H9 (cell line): ENCODE results near the gene ECSCR. TPM values are rescaled to one million over a fixed set of nuclear protein-coding genes. Genes with fewer than 3 reads are reported as not detected.

Experiments used
- DNase-seq: peaks from one replicate; pipeline ENCODE4 v3.0.0-alpha.2; 2017
- H2AFZ ChIP-seq: one replicate; pipeline ENCODE4 v1.6.1; 2013; ENCODE audit warnings: mild to moderate bottlenecking, low read length, control low read depth, moderate library complexity
- H2AK5ac ChIP-seq: 2 replicates; pipeline ENCODE4 v1.6.1; 2013; ENCODE audit warnings: low read length, control low read depth, mixed read lengths; ENCODE audit not compliant: insufficient read length
- H2BK120ac ChIP-seq: one replicate; pipeline ENCODE4 v1.6.1; 2013; ENCODE audit warnings: low read depth, mild to moderate bottlenecking, low read length, control low read depth, inconsistent platforms; ENCODE audit not compliant: poor library complexity, severe bottlenecking
- H2BK12ac ChIP-seq: 2 replicates; pipeline ENCODE4 v1.6.1; 2013; ENCODE audit warnings: low read length, control low read depth, mixed read lengths, low read depth; ENCODE audit not compliant: insufficient read length
- H2BK15ac ChIP-seq: 2 replicates; pipeline ENCODE4 v1.6.1; 2013; ENCODE audit warnings: low read depth, low read length, control low read depth
- H2BK20ac ChIP-seq: one replicate; pipeline ENCODE4 v1.6.1; 2013; ENCODE audit warnings: low read depth, mild to moderate bottlenecking, low read length, control low read depth, inconsistent platforms; ENCODE audit not compliant: poor library complexity, severe bottlenecking
- H2BK5ac ChIP-seq: 2 replicates; pipeline ENCODE4 v1.6.1; 2013; ENCODE audit warnings: low read length, control low read depth, mixed read lengths; ENCODE audit not compliant: insufficient read length
- H3K14ac ChIP-seq: 2 replicates; pipeline ENCODE4 v1.6.1; 2013; ENCODE audit warnings: low read length, control low read depth; ENCODE audit not compliant: insufficient read depth
- H3K18ac ChIP-seq: 2 replicates; pipeline ENCODE4 v1.6.1; 2013; ENCODE audit warnings: low read depth, mild to moderate bottlenecking, mixed read lengths, low read length, control low read depth; ENCODE audit not compliant: insufficient read length
- H3K23ac ChIP-seq: 2 replicates; pipeline ENCODE4 v1.6.1; 2013; ENCODE audit warnings: low read length, control low read depth, mixed read lengths, low read depth; ENCODE audit not compliant: insufficient read length
- H3K23me2 ChIP-seq: 2 replicates; pipeline ENCODE4 v1.6.1; 2013; ENCODE audit warnings: low read depth, mild to moderate bottlenecking, mixed read lengths, low read length, control low read depth; ENCODE audit not compliant: insufficient read length, poor library complexity, severe bottlenecking
- H3K27ac ChIP-seq: 2 replicates; pipeline ENCODE4 v1.5.1; 2013; ENCODE audit warnings: low read length, control low read depth, mixed read lengths, low read depth; ENCODE audit not compliant: insufficient read length
- H3K27me3 ChIP-seq: 2 replicates; pipeline ENCODE4 v1.6.1; 2013; ENCODE audit warnings: low read length, control low read depth, inconsistent platforms; ENCODE audit not compliant: insufficient read depth
- H3K4ac ChIP-seq: 2 replicates; pipeline ENCODE4 v1.6.1; 2013; ENCODE audit warnings: low read depth, mild to moderate bottlenecking, control low read depth, inconsistent platforms, low read length, moderate library complexity
- H3K4me1 ChIP-seq: 2 replicates; pipeline ENCODE4 v1.6.1; 2013; ENCODE audit warnings: low read length, control low read depth, inconsistent platforms; ENCODE audit not compliant: insufficient read depth
- H3K4me2 ChIP-seq: 2 replicates; pipeline ENCODE4 v1.6.1; 2013; ENCODE audit warnings: low read length, control low read depth, mixed read lengths; ENCODE audit not compliant: insufficient read length, insufficient read depth
- H3K56ac ChIP-seq: 2 replicates; pipeline ENCODE4 v1.6.1; 2013; ENCODE audit warnings: low read depth, mild to moderate bottlenecking, mixed read lengths, low read length, control low read depth; ENCODE audit not compliant: insufficient read length
- H3K79me1 ChIP-seq: 2 replicates; pipeline ENCODE4 v1.6.1; 2013; ENCODE audit warnings: low read depth, mild to moderate bottlenecking, moderate library complexity, low read length, control low read depth, inconsistent platforms; ENCODE audit not compliant: insufficient read depth, poor library complexity, severe bottlenecking
- H3K79me2 ChIP-seq: 2 replicates; pipeline ENCODE4 v1.6.1; 2013; ENCODE audit warnings: low read length, control low read depth, inconsistent platforms; ENCODE audit not compliant: insufficient read depth
- H3K9ac ChIP-seq: 2 replicates; pipeline ENCODE4 v1.6.1; 2013; ENCODE audit warnings: low read length, control low read depth, mixed read lengths; ENCODE audit not compliant: insufficient read length; ENCODE audit errors: extremely low read depth
- H3K9me3 ChIP-seq: one replicate; pipeline ENCODE4 v1.6.1; 2013; ENCODE audit warnings: low read depth, low read length, inconsistent platforms; ENCODE audit not compliant: control insufficient read depth
- H3T11ph ChIP-seq: one replicate; pipeline ENCODE4 v1.6.1; 2013; ENCODE audit warnings: mild to moderate bottlenecking, low read length, control low read depth, inconsistent platforms
- H4K20me1 ChIP-seq: one replicate; pipeline ENCODE4 v1.6.1; 2013; ENCODE audit not compliant: control insufficient read depth, insufficient read length, insufficient read depth
- H4K5ac ChIP-seq: 2 replicates; pipeline ENCODE4 v1.6.1; 2013; ENCODE audit warnings: low read depth, mild to moderate bottlenecking, mixed read lengths, low read length, control low read depth; ENCODE audit not compliant: insufficient read length
- H4K8ac ChIP-seq: replicated peaks from 2 replicates; pipeline ENCODE4 v1.6.1; 2013; ENCODE audit warnings: low read length, control low read depth, mixed read lengths, low read depth; ENCODE audit not compliant: insufficient read length
- H4K91ac ChIP-seq: 2 replicates; pipeline ENCODE4 v1.6.1; 2013; ENCODE audit warnings: low read depth, mild to moderate bottlenecking, moderate library complexity, mixed read lengths, low read length, control low read depth; ENCODE audit not compliant: insufficient read length
- H3K27ac Mint-ChIP-seq, 3 experiments: 2 replicates in 2 of 3; 3 replicates in 1 of 3; pipeline ENCODE4 v1.8.0; 2020 to 2021; ENCODE audit warnings: mixed read lengths in 3 of 3, mild to moderate bottlenecking in 1 of 3, moderate library complexity in 1 of 3
- H3K27me3 Mint-ChIP-seq: 2 replicates; pipeline ENCODE4 v1.8.0; 2021; ENCODE audit warnings: low read depth, mild to moderate bottlenecking, moderate library complexity, mixed read lengths
- H3K36me3 Mint-ChIP-seq, 3 experiments: 2 replicates in 2 of 3; 3 replicates in 1 of 3; pipeline ENCODE4 v1.8.0; 2020 to 2021; ENCODE audit warnings: low read depth in 3 of 3, mixed read lengths in 3 of 3; ENCODE audit not compliant: insufficient read depth in 1 of 3
- H3K4me1 Mint-ChIP-seq, 2 experiments: 2 replicates each; pipeline ENCODE4 v1.8.0; 2020; ENCODE audit warnings: mixed read lengths in 2 of 2
- H3K4me3 Mint-ChIP-seq, 2 experiments: 2 replicates in 1 of 2; 3 replicates in 1 of 2; pipeline ENCODE4 v1.8.0; 2020 to 2021; ENCODE audit warnings: mild to moderate bottlenecking in 2 of 2, mixed read lengths in 2 of 2, moderate library complexity in 1 of 2
- H3K9me3 Mint-ChIP-seq, 2 experiments: 2 replicates in 1 of 2; 3 replicates in 1 of 2; pipeline ENCODE4 v1.8.0; 2020; ENCODE audit warnings: mild to moderate bottlenecking in 2 of 2, mixed read lengths in 2 of 2, moderate library complexity in 1 of 2
- CTCF ChIP-seq: fragments of 200-600 bp; sonication (generic); conservative IDR thresholded peaks from 3 replicates; pipeline ENCODE4 v1.8.0; 2021; ENCODE audit warnings: antibody characterized with exemption, mild to moderate bottlenecking
- WGBS: extraction: QIAGEN DNeasy Blood & Tissue Kit; methylation state at CpG from one replicate; pipeline ENCODE4 v1.1.7; 2013; ENCODE audit warnings: missing lambda C conversion rate, low lambda C conversion rate, mixed read lengths; ENCODE audit not compliant: insufficient read length; ENCODE audit errors: extremely low coverage; 5-methylcytosine and 5-hydroxymethylcytosine counted together
- total RNA-seq: library from RNA; stranded (reverse); gene quantifications from 2 replicates; pipeline ENCODE4 v1.2.1, GENCODE V29; 2021

ECSCR gene
- total RNA-seq, 1 experiment from 2014 or later, result 1.6 TPM

DNA sequence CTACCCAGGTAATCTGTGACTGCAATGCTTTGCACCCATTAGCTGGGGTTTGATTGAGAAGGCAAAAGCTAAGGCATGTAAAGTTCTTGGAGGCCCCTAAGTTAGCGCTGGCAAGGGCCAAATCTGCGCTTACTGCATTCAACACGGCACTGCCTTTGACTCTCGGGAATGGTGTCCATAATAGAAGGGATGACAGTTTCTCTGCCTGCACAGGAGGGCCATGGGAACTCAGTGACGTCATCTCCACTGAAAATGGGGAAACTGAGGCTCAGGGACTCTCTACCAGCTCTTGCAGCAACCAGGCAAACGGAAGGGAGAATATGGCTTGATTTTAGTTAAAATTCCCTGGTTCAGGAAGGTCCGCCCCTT is 59.1 kb downstream of the ECSCR start:
- no CpG with 5 or more reads among the region's 7 CpGs for WGBS
- Histone ChIP-seq H2AK5ac (no peak overlapping the region), H2BK15ac (no peak overlapping the region), H3K9me3 (no peaks in the 10 kb centered on the region), H4K5ac (no peak overlapping the region), H3K56ac (no peak overlapping the region), H3K14ac (no peak overlapping the region), H3K79me2 (no peaks in the 10 kb centered on the region), H4K20me1 (no peaks in the 10 kb centered on the region), H2BK120ac (no peak overlapping the region), H3K23me2 (no peaks in the 10 kb centered on the region), H4K91ac (no peak overlapping the region), H3K23ac (no peak overlapping the region), H2AFZ (no peak overlapping the region), H4K8ac (no peak overlapping the region), H3K4me1 (peaks cover 2% of the 10 kb centered on the region; the same call in 1 of the 2 replicates), H3K18ac (no peak overlapping the region), H2BK5ac (no peak overlapping the region), H3K27me3 (no peaks in the 10 kb centered on the region), H3T11ph (no peak overlapping the region), H2BK12ac (no peak overlapping the region), H3K79me1 (no peaks in the 10 kb centered on the region), H3K27ac (peak overlapping the region; percentile 79), H3K4ac (no peak overlapping the region), H3K4me2 (peak overlapping the region; percentile 74), H2BK20ac (no peak overlapping the region), H3K9ac (no peak overlapping the region)
- no peaks in the 10 kb centered on the region for H3K9me3 Mint-ChIP-seq
- no peak for TF ChIP-seq CTCF
- peak overlapping the region; percentile 91 to 94 for H3K4me3 Mint-ChIP-seq
- H3K27ac Mint-ChIP-seq, result peak overlapping the region; percentile 99 to 100 (median 100); a peak in 5 of 7 replicates
- H3K4me1 Mint-ChIP-seq, result peaks cover 16 to 20% of the 10 kb centered on the region in 2 experiments
- H3K36me3 Mint-ChIP-seq, result peaks cover 4 to 20% (median 16%) of the 10 kb centered on the region in 3 experiments
- H3K27me3 Mint-ChIP-seq, result peaks cover 2% of the 10 kb centered on the region; the same call in 1 of the 2 replicates
- DNase-seq, result no peak
